GM19468 (cell line): ENCODE results near the gene GPR171.
A peak's percentile ranks its signal among the peaks of the same experiment; 100 is the strongest.
"Not testable (repeated sequence)": the region's sequence is repeated elsewhere in the genome, so short reads cannot be mapped to it uniquely, and the experiment has no call there.

Experiments
- ATAC-seq: cut with Tn5 transposase; IDR thresholded peaks from one replicate; pipeline ENCODE4 v1.9.1; 2021; ENCODE audit warnings: mild to moderate bottlenecking, moderate library complexity, moderate number of reproducible peaks; ENCODE audit not compliant: unreplicated experiment; ENCODE audit errors: extremely low read depth

Gene GPR171

GRCh38 chr3:151191095-151191494 is 11.9 kb downstream of the GPR171 start:
- no peak for ATAC-seq

- no peak for ATAC-seq
Measured at GRCh38 chr3:151183265-151183671, 19.7 kb downstream of the GPR171 start.

GRCh38 chr3:151182349-151183079 is 20.5 kb downstream of the GPR171 start:
- ATAC-seq = no peak

GRCh38 chr3:151178208-151178845 is 24.7 kb downstream of the GPR171 start:
- no peak for ATAC-seq

- no peak for ATAC-seq
Measured at GRCh38 chr3:151175952-151176351, 27.1 kb downstream of the GPR171 start.

- ATAC-seq = no peak
Measured at GRCh38 chr3:151174351-151174750, 28.7 kb downstream of the GPR171 start.

- peak; percentile 56 for ATAC-seq
Measured at GRCh38 chr3:151171145-151171757, 31.8 kb downstream of the GPR171 start.

GRCh38 chr3:151169948-151170679 is 32.9 kb downstream of the GPR171 start:
- ATAC-seq = not testable (repeated sequence)

GRCh38 chr3:151169262-151169947 is 33.6 kb downstream of the GPR171 start:
- peak; percentile 29 for ATAC-seq

GRCh38 chr3:151168269-151169094 is 34.5 kb downstream of the GPR171 start:
- no peak for ATAC-seq

- no peak for ATAC-seq
Measured at GRCh38 chr3:151166161-151166560, 36.9 kb downstream of the GPR171 start.

- no peak for ATAC-seq
Measured at GRCh38 chr3:151165226-151165625, 37.8 kb downstream of the GPR171 start.

- no peak for ATAC-seq
Measured at GRCh38 chr3:151159806-151160205, 43.2 kb downstream of the GPR171 start.

- ATAC-seq = no peak
Measured at GRCh38 chr3:151156618-151157216, 46.3 kb downstream of the GPR171 start.

GRCh38 chr3:151155409-151156128 is 47.4 kb downstream of the GPR171 start:
- ATAC-seq = no peak

- no peak for ATAC-seq
Measured at GRCh38 chr3:151154566-151154965, 48.5 kb downstream of the GPR171 start.

- no peak for ATAC-seq
Measured at GRCh38 chr3:151152455-151153079, 50.4 kb downstream of the GPR171 start.
